Large intestine (tissue), 3 donors: ENCODE results near the gene PRKAG2. TPM values are rescaled to one million over a fixed set of nuclear protein-coding genes. Genes with fewer than 3 reads are reported as not detected.
A peak's percentile ranks its signal among the peaks of the same experiment; 100 is the strongest.
"Not testable (repeated sequence)": the region's sequence is repeated elsewhere in the genome, so short reads cannot be mapped to it uniquely, and the experiment has no call there.

ENCODE experiments used
- DNase-seq, 2 donors: peaks; one replicate each; pipeline versions ENCODE4 v3.0.0 to v3.0.0-alpha.2; 2013
- H3K27ac ChIP-seq: one replicate; pipeline ENCODE4 v1.5.1; 2013; ENCODE audit warnings: low read length
- H3K27me3 ChIP-seq: 2 replicates; pipeline ENCODE4 v1.6.1; 2013; ENCODE audit warnings: low read length; ENCODE audit not compliant: control insufficient read depth, insufficient read depth
- H3K36me3 ChIP-seq: 2 replicates; pipeline ENCODE4 v1.6.1; 2013; ENCODE audit warnings: low read length; ENCODE audit not compliant: control insufficient read depth, insufficient read depth
- H3K4me1 ChIP-seq: one replicate; pipeline ENCODE4 v1.6.1; 2013; ENCODE audit warnings: low read length; ENCODE audit not compliant: control insufficient read depth, insufficient read depth
- H3K4me3 ChIP-seq: one replicate; pipeline ENCODE4 v1.5.1; 2013; ENCODE audit warnings: low read length
- H3K9me3 ChIP-seq: one replicate; pipeline ENCODE4 v1.6.1; 2013; ENCODE audit warnings: mild to moderate bottlenecking, low read depth, low read length, moderate library complexity; ENCODE audit not compliant: control insufficient read depth
- WGBS: methylation state at CpG from one replicate; pipeline ENCODE4 v1.1.5; 2013; ENCODE audit warnings: low lambda C conversion rate; ENCODE audit not compliant: insufficient coverage; 5-methylcytosine and 5-hydroxymethylcytosine counted together
- polyA plus RNA-seq: library from polyadenylated mRNA; unstranded; fragments of 120-200 nt; gene quantifications from one replicate; pipeline ENCODE4 v1.2.1, GENCODE V29; 2013

PRKAG2 gene
- polyA plus RNA-seq, 1 donor, result 50.9 TPM

DNA sequence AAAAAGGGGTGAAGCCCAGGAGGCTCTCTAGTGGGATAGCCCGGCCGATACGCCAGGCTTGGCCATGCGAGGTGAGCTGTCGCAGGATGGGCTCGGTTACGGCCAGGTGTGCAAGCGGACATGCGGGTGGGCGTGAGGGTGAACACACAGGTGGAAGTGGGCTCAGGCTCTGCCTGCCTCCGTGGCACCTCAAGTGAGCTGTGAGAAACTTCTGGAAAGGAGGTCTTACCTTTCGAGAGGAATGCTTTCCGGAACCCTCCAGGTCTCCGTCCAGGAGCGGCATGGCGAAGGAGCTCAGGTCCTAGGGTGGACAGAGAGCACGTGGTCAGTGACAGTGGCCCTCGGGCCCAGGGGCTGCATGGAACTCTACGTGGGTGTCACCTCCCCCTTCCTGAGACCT is 90.7 kb downstream of the PRKAG2 start:
- no peaks in the 10 kb centered on the region for H3K9me3 ChIP-seq
- H3K27me3 ChIP-seq, result no peaks in the 10 kb centered on the region
- no peak overlapping the region for H3K4me3 ChIP-seq
- whole genome bisulfite sequencing, result no CpG with 5 or more reads among the region's 19 CpGs
- peaks cover 24% of the 10 kb centered on the region for H3K36me3 ChIP-seq
- no peaks in the 10 kb centered on the region for H3K4me1 ChIP-seq
- DNase-seq, result no peak
- no peak overlapping the region for H3K27ac ChIP-seq

DNA sequence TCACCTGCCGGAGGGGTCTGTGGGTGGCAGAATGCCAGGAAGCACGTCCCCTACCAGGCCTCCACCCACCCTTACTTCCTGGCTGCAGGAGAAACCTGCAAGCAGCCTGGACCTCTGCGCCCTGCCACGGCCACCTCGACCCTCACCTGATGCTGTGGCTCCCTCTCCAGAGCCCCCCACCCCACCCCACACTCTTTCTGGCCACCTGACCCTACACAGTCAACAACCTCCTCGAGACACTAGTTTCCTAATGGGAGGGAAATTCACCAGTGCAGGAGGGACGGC is 91.3 kb downstream of the PRKAG2 start:
- Histone ChIP-seq H3K4me1 (no peaks in the 10 kb centered on the region), H3K27ac (no peak overlapping the region), H3K4me3 (no peak overlapping the region), H3K9me3 (no peaks in the 10 kb centered on the region), H3K27me3 (no peaks in the 10 kb centered on the region), H3K36me3 (peaks cover 29% of the 10 kb centered on the region)
- no peak for DNase-seq
- 90% methylated on average over 2 of the region's 7 CpGs for WGBS

DNA sequence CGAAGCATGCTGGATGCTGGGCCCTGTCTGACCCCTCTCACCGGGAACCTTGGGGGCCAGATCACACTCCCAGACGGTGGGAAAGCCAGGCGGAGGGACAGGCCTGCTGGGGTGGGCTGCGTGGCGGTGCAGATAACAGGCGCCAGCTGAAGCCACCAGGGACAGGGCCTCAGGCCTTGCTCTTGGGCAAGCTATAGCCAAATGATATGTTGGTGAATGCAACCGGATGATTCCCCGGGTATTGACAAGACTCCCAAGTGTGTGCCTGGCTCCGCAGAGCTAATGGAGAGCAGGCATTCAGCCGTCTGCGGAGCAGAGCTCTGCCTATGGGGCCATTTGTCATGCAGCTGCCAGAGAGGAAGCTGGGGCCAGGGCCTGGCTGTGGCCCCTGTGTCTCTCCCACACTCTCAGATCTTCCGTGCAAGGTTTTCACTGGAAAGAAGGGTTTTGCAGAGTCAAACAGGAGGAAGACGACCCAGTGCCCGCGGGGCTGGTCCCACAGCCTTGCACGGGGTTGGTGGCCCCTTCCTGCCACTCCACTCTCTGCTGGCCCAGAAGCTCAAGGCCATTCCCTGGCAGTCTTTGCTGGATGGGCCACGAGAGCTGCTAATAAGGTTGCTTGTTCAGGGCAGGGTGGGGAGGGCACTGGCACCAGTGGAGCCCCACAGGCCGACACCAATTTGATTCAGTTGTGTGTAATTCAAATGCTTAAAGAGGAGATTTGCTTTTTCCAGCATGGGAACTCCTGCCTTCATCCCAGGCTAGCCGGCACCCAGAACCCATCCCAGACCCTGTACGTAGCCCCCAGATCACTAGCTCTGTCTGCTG is 91.8 kb downstream of the PRKAG2 start:
- Histone ChIP-seq H3K36me3 (peaks cover 33% of the 10 kb centered on the region), H3K27ac (no peak overlapping the region), H3K4me1 (peaks cover 4% of the 10 kb centered on the region), H3K4me3 (no peak overlapping the region), H3K9me3 (no peaks in the 10 kb centered on the region), H3K27me3 (no peaks in the 10 kb centered on the region)
- WGBS, result no CpG with 5 or more reads among the region's 21 CpGs
- no peak for DNase-seq

DNA sequence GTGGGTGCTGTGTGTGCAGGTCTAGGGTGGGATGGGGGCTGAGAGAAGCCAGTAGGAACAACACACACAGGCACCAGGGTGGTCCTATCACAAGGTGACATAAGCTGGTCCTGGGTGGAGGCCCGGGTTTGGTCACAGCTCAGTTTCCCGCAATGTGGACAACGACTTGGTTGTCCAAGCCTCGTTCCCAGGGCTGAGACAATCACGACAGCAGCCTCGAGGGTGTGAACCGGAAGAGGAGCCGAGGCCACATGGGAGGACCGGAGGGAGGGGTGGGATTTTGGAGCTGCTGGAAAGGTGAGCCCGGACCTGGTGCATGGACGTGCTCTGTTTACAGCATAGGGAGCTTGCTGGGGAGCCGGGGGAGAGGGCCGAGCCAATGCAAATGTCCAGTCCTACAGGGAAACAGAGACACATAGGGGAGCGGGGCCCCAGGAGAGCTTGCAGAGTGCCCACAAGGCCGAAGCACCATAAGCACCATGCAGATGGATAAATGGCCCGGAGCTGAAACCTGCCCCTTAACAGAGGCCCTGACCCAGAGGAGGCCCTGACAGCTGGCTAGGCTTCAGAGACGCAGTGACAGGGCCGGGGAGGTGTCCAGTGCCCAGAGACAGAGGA is 92.8 kb downstream of the PRKAG2 start:
- H3K9me3 ChIP-seq, result no peaks in the 10 kb centered on the region
- no peaks in the 10 kb centered on the region for H3K27me3 ChIP-seq
- H3K4me1 ChIP-seq, result peaks cover 14% of the 10 kb centered on the region
- H3K27ac ChIP-seq, result no peak overlapping the region
- WGBS, result no CpG with 5 or more reads among the region's 18 CpGs
- H3K4me3 ChIP-seq, result no peak overlapping the region
- peaks cover 42% of the 10 kb centered on the region for H3K36me3 ChIP-seq
- DNase-seq, result no peak

DNA sequence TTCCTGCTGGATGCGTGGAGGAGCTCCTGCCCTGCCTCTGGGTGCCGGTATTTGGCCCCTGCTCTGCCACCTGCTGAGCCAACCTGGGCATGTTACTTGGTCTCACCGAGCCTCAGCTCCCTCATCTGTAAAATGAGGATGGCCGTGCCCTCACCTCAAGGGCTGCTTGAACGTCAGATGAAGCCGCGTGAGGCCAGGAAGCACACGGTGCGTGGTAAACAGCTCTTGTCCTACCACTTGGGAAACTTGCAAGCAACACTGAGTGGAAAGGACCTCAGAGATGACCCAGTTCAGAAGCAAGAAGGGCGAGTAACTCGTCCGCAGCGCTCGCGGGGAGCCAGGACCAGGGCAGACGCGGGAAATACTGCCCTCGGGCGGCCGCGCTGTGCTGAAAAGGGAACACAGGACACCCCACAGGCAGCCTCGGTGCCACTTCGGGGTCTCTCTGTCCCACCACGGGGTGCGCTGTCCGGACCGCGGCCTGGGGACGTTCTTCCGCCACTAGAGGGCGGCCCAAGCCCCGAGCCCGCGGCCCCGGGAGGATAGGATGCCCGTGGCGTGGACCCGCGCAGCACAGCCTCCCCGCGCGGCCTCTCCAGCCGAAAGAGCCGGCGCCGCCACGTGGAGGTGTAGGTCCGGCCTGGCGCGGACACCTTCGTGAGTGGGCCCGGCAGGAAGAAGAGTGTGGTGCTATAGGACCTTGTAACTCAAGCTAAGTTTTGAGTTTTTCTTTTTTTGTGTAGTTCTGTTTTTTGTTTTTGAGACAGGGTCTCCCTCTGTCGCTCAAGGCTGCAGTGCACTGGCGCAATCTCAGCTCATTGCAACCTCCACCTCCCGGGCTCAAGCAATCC is 94.1 kb downstream of the PRKAG2 start:
- Histone ChIP-seq H3K9me3 (peaks cover 4% of the 10 kb centered on the region), H3K27ac (peak overlapping the region; percentile 7), H3K27me3 (no peaks in the 10 kb centered on the region), H3K4me3 (peak overlapping the region; percentile 4), H3K4me1 (peaks cover 14% of the 10 kb centered on the region), H3K36me3 (peaks cover 44% of the 10 kb centered on the region)
- peak; percentile 64 to 75 for DNase-seq
- 40% methylated on average over 1 of the region's 55 CpGs for whole genome bisulfite sequencing

DNA sequence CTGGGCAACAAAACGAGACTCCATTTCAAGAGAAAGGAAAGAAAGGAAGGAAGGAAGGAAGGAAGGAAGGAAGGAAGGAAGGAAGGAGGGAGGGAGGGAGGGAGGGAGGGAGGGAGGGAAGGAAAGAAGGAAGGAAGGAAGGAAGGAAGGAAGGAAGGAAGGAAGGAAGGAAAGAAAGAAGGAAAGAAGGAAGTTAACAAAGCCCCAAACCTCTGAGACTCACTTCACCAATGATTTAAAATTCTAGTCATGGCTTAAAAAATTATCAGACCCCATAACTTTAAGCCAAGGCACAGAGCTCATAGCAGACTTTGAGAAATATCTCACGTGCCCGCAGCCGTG is 94.7 kb downstream of the PRKAG2 start:
- H3K4me3 ChIP-seq, H3K27me3 ChIP-seq, DNase-seq, H3K27ac ChIP-seq, H3K9me3 ChIP-seq: not testable (repeated sequence)
- WGBS, result no CpG with 5 or more reads among the region's 4 CpGs
- Histone ChIP-seq H3K4me1 (peaks cover 14% of the 10 kb centered on the region), H3K36me3 (peaks cover 49% of the 10 kb centered on the region)

DNA sequence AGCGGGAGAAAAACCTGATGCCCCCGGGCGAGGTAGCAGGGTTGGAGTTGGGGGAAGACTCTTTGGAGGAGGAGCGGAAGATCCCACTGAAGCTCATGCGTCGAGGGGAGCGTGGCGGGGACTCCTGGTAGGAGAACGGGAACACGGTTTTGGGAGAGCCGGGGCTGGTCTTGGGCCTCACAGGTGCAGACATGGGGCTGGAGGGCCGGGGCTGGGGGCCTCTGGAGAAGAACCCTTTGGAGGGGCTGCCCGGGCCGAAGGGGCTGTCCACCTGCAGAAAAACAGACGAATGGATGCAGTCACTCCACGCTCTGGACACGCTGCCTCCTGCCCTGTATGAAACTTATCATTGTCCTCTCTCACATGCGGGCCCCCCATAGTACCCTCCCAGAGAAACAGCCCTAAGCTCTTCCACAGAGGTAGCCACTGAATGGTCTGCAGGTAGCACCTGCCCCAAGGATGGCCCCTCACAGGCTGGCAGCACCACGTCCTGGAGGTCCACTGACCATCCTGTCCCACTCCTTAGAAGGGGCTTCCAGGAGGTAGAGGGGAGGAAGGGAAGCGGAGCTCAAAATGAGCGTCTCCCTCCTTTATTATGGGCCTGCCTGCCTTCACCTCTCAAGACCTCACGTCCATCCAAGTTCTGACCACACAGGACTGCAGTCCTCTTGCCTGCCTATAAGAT is 95.6 kb downstream of the PRKAG2 start:
- no CpG with 5 or more reads among the region's 22 CpGs for WGBS
- peaks cover 4% of the 10 kb centered on the region for H3K9me3 ChIP-seq
- no peak overlapping the region for H3K4me3 ChIP-seq

DNA sequence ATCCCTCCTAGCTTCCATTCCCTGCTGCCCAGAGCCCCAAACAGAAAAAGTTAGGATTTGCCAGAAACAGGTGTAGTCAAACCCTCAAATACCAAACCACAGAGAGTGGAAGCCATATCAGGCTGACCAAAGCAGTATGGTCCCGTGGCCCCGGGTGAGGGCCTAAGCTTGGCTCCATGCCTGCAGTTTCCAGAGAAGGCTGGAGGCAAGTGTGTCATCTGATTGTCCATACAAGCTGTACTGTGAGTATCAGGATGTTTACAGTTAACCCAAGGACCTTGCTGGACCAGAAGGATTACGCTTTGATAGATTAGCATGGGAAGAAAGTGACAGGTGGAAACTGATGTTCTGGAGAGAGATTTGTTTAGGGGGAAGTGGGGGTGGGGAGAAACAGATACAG is 96.3 kb downstream of the PRKAG2 start:
- Histone ChIP-seq H3K27ac (no peak overlapping the region), H3K36me3 (peaks cover 45% of the 10 kb centered on the region), H3K4me1 (peaks cover 14% of the 10 kb centered on the region), H3K27me3 (no peaks in the 10 kb centered on the region), H3K9me3 (peaks cover 4% of the 10 kb centered on the region), H3K4me3 (no peak overlapping the region)
- WGBS, result no CpG with 5 or more reads among the region's 3 CpGs
- no peak for DNase-seq

More for the DNA sequence above, 95.6 kb downstream of the PRKAG2 start:
- no peaks in the 10 kb centered on the region for H3K27me3 ChIP-seq
- peaks cover 14% of the 10 kb centered on the region for H3K4me1 ChIP-seq
- peaks cover 51% of the 10 kb centered on the region for H3K36me3 ChIP-seq
- DNase-seq, result no peak
- H3K27ac ChIP-seq, result no peak overlapping the region

DNA sequence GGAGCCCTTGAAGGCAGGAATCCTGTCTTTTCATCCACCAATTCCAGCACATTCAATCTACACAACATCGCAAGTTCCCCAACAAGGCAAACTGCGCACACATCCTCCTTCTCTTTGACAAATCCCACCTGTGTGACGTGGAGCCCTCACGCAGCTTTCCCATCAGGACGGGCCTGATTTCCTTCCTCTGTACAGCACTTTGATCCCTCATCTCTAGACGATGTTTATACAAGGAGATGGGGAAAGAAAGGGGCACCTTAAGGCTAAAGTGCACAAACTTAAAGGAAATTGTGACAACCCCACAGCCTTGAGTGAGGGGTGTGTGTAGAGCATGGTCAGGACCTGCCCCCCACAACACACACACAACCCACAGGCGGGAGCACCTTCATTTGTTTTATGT is 97.2 kb downstream of the PRKAG2 start:
- H3K27ac ChIP-seq, result peak overlapping the region; percentile 39
- H3K9me3 ChIP-seq, result peaks cover 4% of the 10 kb centered on the region
- H3K4me3 ChIP-seq, result no peak overlapping the region
- no peaks in the 10 kb centered on the region for H3K27me3 ChIP-seq
- WGBS, result no CpG with 5 or more reads among the region's 7 CpGs
- H3K36me3 ChIP-seq, result peaks cover 40% of the 10 kb centered on the region
- peak; percentile 54 to 81 for DNase-seq
- peaks cover 14% of the 10 kb centered on the region for H3K4me1 ChIP-seq

DNA sequence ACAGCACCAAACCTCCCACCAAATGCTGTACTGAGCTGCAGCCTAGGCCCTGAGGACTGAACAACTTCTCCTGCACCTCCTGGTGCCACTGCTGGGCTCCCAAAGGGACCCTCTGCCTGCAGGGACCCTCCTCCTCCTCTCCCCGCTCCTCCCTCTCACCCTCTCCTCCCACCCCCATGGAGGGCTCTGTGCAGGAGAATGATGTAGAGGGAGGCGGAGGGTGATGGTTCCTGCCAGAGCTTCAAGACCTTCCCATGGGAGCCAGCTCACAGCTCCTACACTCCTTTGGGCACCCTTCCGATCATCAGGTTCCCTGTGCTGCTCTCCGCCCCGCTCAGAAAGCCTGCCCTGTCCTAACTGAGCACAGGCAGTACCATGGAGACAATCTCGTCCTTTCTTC is 97.7 kb downstream of the PRKAG2 start:
- Histone ChIP-seq H3K9me3 (peaks cover 4% of the 10 kb centered on the region), H3K4me1 (peaks cover 14% of the 10 kb centered on the region), H3K4me3 (no peak overlapping the region), H3K36me3 (peaks cover 37% of the 10 kb centered on the region), H3K27me3 (no peaks in the 10 kb centered on the region), H3K27ac (peak overlapping the region; percentile 7)
- no CpG with 5 or more reads among the region's 6 CpGs for WGBS
- no peak for DNase-seq
